Adrenal gland (tissue), 5 donors: ENCODE results near the gene SMIM35.

Source experiments
- CTCF ChIP-seq, 6 experiments: fragments of 450-650 bp in 4 of 6; fragments of 200-600 bp in 2 of 6; sonication (generic) in 1 of 6; IDR thresholded peaks; 1 replicate in 5 of 6; 2 replicates in 1 of 6; pipeline versions ENCODE4 v1.5.1 to v1.8.0; 2016 to 2021; ENCODE audit warnings: antibody characterized with exemption in 6 of 6, mild to moderate bottlenecking in 2 of 6, moderate library complexity in 1 of 6
- POLR2A ChIP-seq, 2 donors: fragments of 450-650 bp; IDR thresholded peaks; one replicate each; pipeline ENCODE4 v1.6.1; 2017; ENCODE audit warnings: antibody characterized with exemption in 2 of 2, mild to moderate bottlenecking in 2 of 2, moderate library complexity in 1 of 2
- donor health status: DM: no; HTN: no; CAD: no.

GRCh38 chr11:118120793-118121192 lies 34.0 kb upstream of the SMIM35 start:
- TF ChIP-seq POLR2A (IDR thresholded peaks at IDR 0.05) (no peak), CTCF (IDR thresholded peaks at IDR 0.05) (no peak)
